Inflammatory macrophage (primary cell): Measurements from ENCODE around the gene WBP2.

Source experiments
- DNase-seq, 2 donors: peaks; one replicate each; pipeline ENCODE4 v3.0.0-alpha.2; 2020 to 2022
- total RNA-seq, 18 experiments: gene quantifications; one replicate each; lab custom pipeline; 2026; ENCODE audit warnings: mixed read lengths in 6 of 18, inconsistent platforms in 2 of 18; lab: John Stamatoyannopoulos, UW

WBP2 gene
- total RNA-seq = 72.7 to 124 (median 83.9) reads per million in 18 experiments

GRCh38 chr17:75855310-75856061, at the start of gene WBP2:
TSS of gene WBP2 (minus strand) at chr17:75855335. CDS start at chr17:75855297, 38 bp downstream.
- DNase-seq = peak; percentile 100

GRCh38 chr17:75902406-75902805, 47.3 kb upstream of the WBP2 start:
- DNase-seq = no peak

- DNase-seq = no peak
Observed at GRCh38 chr17:75901727-75902126, 46.6 kb upstream of the WBP2 start.

GRCh38 chr17:75900691-75901533, 45.8 kb upstream of the WBP2 start:
- DNase-seq = no peak

GRCh38 chr17:75899767-75900468, 44.8 kb upstream of the WBP2 start:
- DNase-seq = no peak

GRCh38 chr17:75899353-75899752, 44.2 kb upstream of the WBP2 start:
- no peak for DNase-seq

GRCh38 chr17:75898791-75899190, 43.7 kb upstream of the WBP2 start:
- DNase-seq = no peak

- DNase-seq = no peak
Observed at GRCh38 chr17:75898065-75898464, 42.9 kb upstream of the WBP2 start.

- DNase-seq = no peak
Observed at GRCh38 chr17:75897160-75898019, 42.3 kb upstream of the WBP2 start.

- peak; percentile 76 to 81 for DNase-seq
Observed at GRCh38 chr17:75896415-75897159, 41.5 kb upstream of the WBP2 start, which contains the start of gene TRIM65. TSS of gene TRIM65 (minus strand) at chr17:75896951. CDS start at chr17:75896937, 14 bp downstream.

- DNase-seq = peak; percentile 71 to 80
Observed at GRCh38 chr17:75895370-75896155, 40.4 kb upstream of the WBP2 start.

- DNase-seq = no peak
Observed at GRCh38 chr17:75894049-75894733, 39.1 kb upstream of the WBP2 start.

GRCh38 chr17:75893305-75894048, 38.3 kb upstream of the WBP2 start:
- DNase-seq = no peak

- no peak for DNase-seq
Observed at GRCh38 chr17:75892556-75893224, 37.6 kb upstream of the WBP2 start.

GRCh38 chr17:75891605-75892555, 36.7 kb upstream of the WBP2 start:
- no peak for DNase-seq

GRCh38 chr17:75891022-75891604, 36.0 kb upstream of the WBP2 start:
- no peak for DNase-seq

GRCh38 chr17:75889454-75889853, 34.3 kb upstream of the WBP2 start:
- no peak for DNase-seq
